ENCODE results near the gene APOL3.
"Not testable (repeated sequence)": the region's sequence is repeated elsewhere in the genome, so short reads cannot be mapped to it uniquely, and the experiment has no call there.

APOL3 gene

DNA sequence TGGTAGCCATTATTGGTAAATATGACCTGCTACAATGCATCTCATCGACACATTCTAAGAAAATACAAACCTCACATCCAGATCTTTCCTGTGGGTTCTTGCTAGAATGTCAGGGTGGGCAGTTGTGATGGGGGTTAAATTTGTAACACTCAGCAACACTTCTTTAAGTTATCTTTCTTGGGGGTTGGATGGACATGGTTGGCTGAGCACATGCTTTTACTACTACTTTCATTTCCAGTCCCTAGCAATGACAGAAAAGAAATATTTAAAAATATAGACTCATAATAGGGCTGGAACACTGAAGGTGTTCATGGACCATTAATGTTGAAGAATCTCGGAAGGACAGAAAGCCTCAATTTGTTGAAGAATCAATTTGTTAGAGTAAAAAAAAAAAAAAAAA, 57.6 kb downstream of the APOL3 start:
- no peak overlapping the region for H3K27ac ChIP-seq
- TF ChIP-seq, protein P1, sequence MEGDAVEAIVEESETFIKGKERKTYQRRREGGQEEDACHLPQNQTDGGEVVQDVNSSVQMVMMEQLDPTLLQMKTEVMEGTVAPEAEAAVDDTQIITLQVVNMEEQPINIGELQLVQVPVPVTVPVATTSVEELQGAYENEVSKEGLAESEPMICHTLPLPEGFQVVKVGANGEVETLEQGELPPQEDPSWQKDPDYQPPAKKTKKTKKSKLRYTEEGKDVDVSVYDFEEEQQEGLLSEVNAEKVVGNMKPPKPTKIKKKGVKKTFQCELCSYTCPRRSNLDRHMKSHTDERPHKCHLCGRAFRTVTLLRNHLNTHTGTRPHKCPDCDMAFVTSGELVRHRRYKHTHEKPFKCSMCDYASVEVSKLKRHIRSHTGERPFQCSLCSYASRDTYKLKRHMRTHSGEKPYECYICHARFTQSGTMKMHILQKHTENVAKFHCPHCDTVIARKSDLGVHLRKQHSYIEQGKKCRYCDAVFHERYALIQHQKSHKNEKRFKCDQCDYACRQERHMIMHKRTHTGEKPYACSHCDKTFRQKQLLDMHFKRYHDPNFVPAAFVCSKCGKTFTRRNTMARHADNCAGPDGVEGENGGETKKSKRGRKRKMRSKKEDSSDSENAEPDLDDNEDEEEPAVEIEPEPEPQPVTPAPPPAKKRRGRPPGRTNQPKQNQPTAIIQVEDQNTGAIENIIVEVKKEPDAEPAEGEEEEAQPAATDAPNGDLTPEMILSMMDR (IDR thresholded peaks at IDR 0.05) = no peak
- no peak for TF ChIP-seq ZFX (IDR thresholded peaks at IDR 0.05; ENCODE audit: borderline replicate concordance)

GRCh38 chr22:36101756-36102155, 58.8 kb downstream of the APOL3 start:
- TF ChIP-seq, protein P1 (IDR thresholded peaks at IDR 0.05) = no peak
- TF ChIP-seq ZFX (IDR thresholded peaks at IDR 0.05; ENCODE audit: borderline replicate concordance) = no peak
- H3K27ac ChIP-seq = no peak overlapping the region

- H3K27ac ChIP-seq = not testable (repeated sequence)
These were observed 59.6 kb downstream of the APOL3 start for GRCh38 chr22:36100908-36101307.

- TF ChIP-seq, protein P1 (IDR thresholded peaks at IDR 0.05) = no peak
- TF ChIP-seq ZFX (IDR thresholded peaks at IDR 0.05; ENCODE audit: borderline replicate concordance) = no peak
- H3K27ac ChIP-seq = no peak overlapping the region
These were observed 60.3 kb downstream of the APOL3 start for GRCh38 chr22:36100134-36100824.

GRCh38 chr22:36099561-36099960, 61.0 kb downstream of the APOL3 start:
- not testable (repeated sequence) for H3K27ac ChIP-seq

GRCh38 chr22:36097880-36098279, 62.7 kb downstream of the APOL3 start:
- H3K27ac ChIP-seq = no peak overlapping the region
- TF ChIP-seq, protein P1 (IDR thresholded peaks at IDR 0.05) = no peak
- TF ChIP-seq ZFX (IDR thresholded peaks at IDR 0.05; ENCODE audit: borderline replicate concordance) = no peak

- not testable (repeated sequence) for H3K27ac ChIP-seq
These were observed 69.8 kb downstream of the APOL3 start for GRCh38 chr22:36090772-36091171.

All from 22Rv1 (cell line).